GM13976 (cell line): ENCODE data around the gene GSKIP.
A peak's percentile ranks its signal among the peaks of the same experiment; 100 is the strongest.

Source experiments
- DNase-seq: peaks from one replicate; pipeline ENCODE4 v3.0.0; 2012; ENCODE audit warnings: low spot score
- CTCF ChIP-seq: IDR thresholded peaks from 2 replicates; pipeline ENCODE4 v1.5.1; 2012; ENCODE audit warnings: borderline replicate concordance, mild to moderate bottlenecking; ENCODE audit not compliant: insufficient read depth; ENCODE audit errors: extremely low read depth, missing control alignments, control extremely low read depth
- in situ Hi-C: fragments of 300-500 bp; cut with MboI; formaldehyde crosslinking; loops from one replicate; pipeline ENCODE4 v1.12.0; 2022; ENCODE audit warnings: low sequenced_read_pairs, mixed read lengths, inconsistent platforms; ENCODE audit not compliant: unreplicated experiment

The GSKIP gene

GRCh38 chr14:96357216-96357615 lies 6.1 kb upstream of the GSKIP start:
- DNase-seq: no peak
- TF ChIP-seq CTCF: no peak
- in situ Hi-C loops: no loop called here

GRCh38 chr14:96359959-96360358 lies 3.4 kb upstream of the GSKIP start:
- in situ Hi-C loops: no loop called here
- no peak for DNase-seq
- no peak for TF ChIP-seq CTCF

- TF ChIP-seq CTCF: no peak
- in situ Hi-C loops: no loop called here
- DNase-seq: peak; percentile 65
These were observed 1.0 kb upstream of the GSKIP start for GRCh38 chr14:96362071-96362964.

- in situ Hi-C loops: no loop called here
- TF ChIP-seq CTCF: no peak
- peak; percentile 53 for DNase-seq
These were observed 518 bp downstream of the GSKIP start for GRCh38 chr14:96363751-96364336.

GRCh38 chr14:96364962-96365361 lies 1.6 kb downstream of the GSKIP start:
- in situ Hi-C loops: no loop called here
- no peak for TF ChIP-seq CTCF
- DNase-seq: no peak

GRCh38 chr14:96368534-96368933 lies 5.2 kb downstream of the GSKIP start:
- no peak for TF ChIP-seq CTCF
- no peak for DNase-seq
- in situ Hi-C loops: no loop called here

- in situ Hi-C loops: no loop called here
- no peak for DNase-seq
- no peak for TF ChIP-seq CTCF
These were observed 7.2 kb downstream of the GSKIP start for GRCh38 chr14:96370528-96370927.
